Stimulated activated naive CD4-positive, alpha-beta T cell (primary cell): ENCODE results near the gene PTGR1.
A peak's percentile ranks its signal among the peaks of the same experiment; 100 is the strongest.
"Not testable (repeated sequence)": the region's sequence is repeated elsewhere in the genome, so short reads cannot be mapped to it uniquely, and the experiment has no call there.

Source experiments
- DNase-seq, 6 experiments: peaks; one replicate each; lab custom pipeline; 2025; lab: John Stamatoyannopoulos, UW

PTGR1 gene

GRCh38 chr9:111613436-111614040 lies 14.1 kb upstream of the PTGR1 start:
- DNase-seq = no peak

GRCh38 chr9:111610845-111611244 lies 11.4 kb upstream of the PTGR1 start:
- no peak for DNase-seq

GRCh38 chr9:111610149-111610548 lies 10.7 kb upstream of the PTGR1 start:
- DNase-seq = no peak

GRCh38 chr9:111605041-111605559 lies 5.7 kb upstream of the PTGR1 start:
- no peak for DNase-seq

- DNase-seq = no peak
Observed at GRCh38 chr9:111604054-111604615, 4.7 kb upstream of the PTGR1 start.

- no peak for DNase-seq
Observed at GRCh38 chr9:111603041-111603440, 3.6 kb upstream of the PTGR1 start.

- DNase-seq = no peak
Observed at GRCh38 chr9:111601237-111602018, 2.0 kb upstream of the PTGR1 start.

- peak in 1 of 6 experiments; percentile 18 for DNase-seq
Observed at GRCh38 chr9:111599955-111600343, 502 bp upstream of the PTGR1 start.

- peak in 2 of 6 experiments; percentile 12 to 50 for DNase-seq
Observed at GRCh38 chr9:111598733-111599091, 735 bp downstream of the PTGR1 start.

GRCh38 chr9:111597852-111598732 lies 1.4 kb downstream of the PTGR1 start:
- peak; percentile 49 to 78 (median 64) for DNase-seq

GRCh38 chr9:111588846-111589245 lies 10.6 kb downstream of the PTGR1 start:
- DNase-seq = no peak

- no peak for DNase-seq
Observed at GRCh38 chr9:111586378-111586777, 13.1 kb downstream of the PTGR1 start.

GRCh38 chr9:111582888-111583287 lies 16.6 kb downstream of the PTGR1 start:
- no peak for DNase-seq

GRCh38 chr9:111572950-111573604 lies 26.4 kb downstream of the PTGR1 start:
- DNase-seq = no peak

- not testable (repeated sequence) for DNase-seq
Observed at GRCh38 chr9:111568127-111568526, 31.3 kb downstream of the PTGR1 start.

GRCh38 chr9:111566234-111566633 lies 33.2 kb downstream of the PTGR1 start:
- DNase-seq = no peak

- DNase-seq = no peak
Observed at GRCh38 chr9:111561165-111561719, 38.2 kb downstream of the PTGR1 start.

- no peak for DNase-seq
Observed at GRCh38 chr9:111559000-111559610, 40.3 kb downstream of the PTGR1 start.

GRCh38 chr9:111555425-111555824 lies 44.0 kb downstream of the PTGR1 start:
- not testable (repeated sequence) for DNase-seq

GRCh38 chr9:111548623-111549022 lies 50.8 kb downstream of the PTGR1 start:
- DNase-seq = no peak
